GM19372 (cell line): Measurements from ENCODE around the gene KRTAP10-5.
"Not testable (repeated sequence)": the region's sequence is repeated elsewhere in the genome, so short reads cannot be mapped to it uniquely, and the experiment has no call there.

Source experiments
- ATAC-seq: cut with Tn5 transposase; IDR thresholded peaks from one replicate; pipeline ENCODE4 v1.9.1; 2021; ENCODE audit warnings: mild to moderate bottlenecking, low read depth, moderate library complexity; ENCODE audit not compliant: unreplicated experiment

KRTAP10-5 gene

DNA sequence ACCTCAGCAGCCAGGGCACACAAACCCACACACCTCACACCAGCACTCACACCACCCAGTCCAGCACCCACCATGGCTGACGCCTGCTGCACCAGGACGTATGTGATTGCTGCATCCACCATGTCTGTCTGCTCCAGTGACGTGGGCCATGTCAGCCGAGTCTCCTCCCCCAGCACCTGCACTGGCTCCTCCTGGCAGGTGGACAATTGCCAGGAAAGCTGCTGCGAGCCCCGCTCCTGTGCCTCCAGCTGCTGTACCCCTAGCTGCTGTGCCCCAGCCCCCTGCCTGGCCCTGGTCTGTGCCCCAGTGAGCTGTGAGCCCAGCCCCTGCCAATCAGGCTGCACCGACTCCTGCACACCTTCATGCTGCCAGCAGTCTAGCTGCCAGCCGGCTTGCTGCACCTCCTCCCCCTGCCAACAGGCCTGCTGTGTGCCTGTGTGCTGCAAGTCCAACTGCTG, 31.7 kb upstream of the KRTAP10-5 start, which contains the start of gene KRTAP10-8:
Gene KRTAP10-8, plus strand, starts transcription at position 51 of the 458 bp plus-strand sequence. Its CDS starts 22 bp downstream, at position 73.
- ATAC-seq: no peak

DNA sequence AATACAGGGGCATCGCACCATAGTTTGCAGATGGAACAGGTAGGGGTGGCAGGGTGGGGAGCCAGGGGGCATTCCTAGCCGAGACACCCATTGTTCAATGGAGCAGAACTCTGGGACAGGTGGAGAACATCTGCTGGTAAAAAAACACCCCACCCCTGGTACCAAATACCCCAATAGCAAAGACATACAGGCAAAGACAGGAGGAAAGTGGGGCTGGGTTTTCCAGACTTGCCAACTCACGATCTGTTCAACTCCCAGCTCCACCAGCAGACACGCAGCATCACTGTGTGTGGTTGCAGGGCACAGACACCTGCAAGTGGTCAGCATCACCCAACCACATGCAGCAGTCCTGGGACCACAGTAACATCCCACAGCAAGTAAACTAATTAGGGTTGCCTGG, 31.1 kb upstream of the KRTAP10-5 start:
- no peak for ATAC-seq

DNA sequence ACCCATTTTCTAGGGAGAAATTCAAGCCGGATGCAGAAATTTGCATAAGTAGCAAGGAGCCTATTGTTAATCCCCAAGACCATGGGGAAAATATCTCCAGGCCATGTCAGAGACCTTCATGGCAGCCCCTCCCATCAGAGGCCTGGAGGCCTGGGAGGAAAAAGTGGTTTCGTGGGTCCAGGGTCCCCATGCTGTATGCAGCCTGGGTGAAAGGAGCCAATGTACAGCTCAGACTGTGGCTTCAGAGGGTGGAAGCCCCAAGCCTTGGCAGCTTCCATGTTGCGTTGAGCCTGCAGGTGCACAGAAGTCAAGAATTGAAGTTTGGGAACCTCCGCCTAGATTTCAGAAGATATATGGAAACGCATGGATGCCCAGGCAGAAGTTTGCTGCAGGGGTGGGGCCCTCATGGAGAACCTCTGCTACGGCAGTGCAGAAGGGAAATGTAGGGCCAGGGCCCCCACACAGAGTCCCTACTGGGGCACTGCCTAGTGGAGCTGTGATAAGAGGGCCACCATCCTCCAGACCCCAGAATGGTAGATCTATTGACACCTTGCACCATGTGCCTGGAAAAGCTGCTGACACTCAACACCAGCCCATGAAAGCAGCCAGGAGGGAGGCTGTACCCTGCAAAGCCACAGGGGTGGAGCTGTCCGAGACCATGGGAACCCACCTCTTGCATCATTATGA, 29.9 kb upstream of the KRTAP10-5 start:
- not testable (repeated sequence) for ATAC-seq

GRCh38 chr21:44609193-44609592, 28.8 kb upstream of the KRTAP10-5 start:
- no peak for ATAC-seq

DNA sequence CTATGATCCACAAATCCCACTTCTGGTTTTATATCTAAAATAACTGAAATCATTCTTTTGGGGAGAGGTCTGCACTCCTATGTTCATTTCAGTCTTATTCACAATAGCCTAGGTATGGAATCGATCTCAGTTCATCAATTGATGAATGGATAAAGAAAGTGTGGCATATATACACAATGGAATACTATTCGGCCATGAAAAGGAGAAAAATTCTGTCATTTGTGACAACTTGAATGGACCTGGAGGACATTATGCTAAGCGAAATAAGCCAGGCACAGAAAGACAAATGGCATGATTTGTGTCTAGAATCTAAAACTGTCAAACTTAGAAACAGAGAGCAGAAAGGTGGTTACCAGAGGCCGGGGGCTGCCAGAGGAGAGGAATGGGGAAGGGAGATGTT, 26.1 kb upstream of the KRTAP10-5 start:
- no peak for ATAC-seq

DNA sequence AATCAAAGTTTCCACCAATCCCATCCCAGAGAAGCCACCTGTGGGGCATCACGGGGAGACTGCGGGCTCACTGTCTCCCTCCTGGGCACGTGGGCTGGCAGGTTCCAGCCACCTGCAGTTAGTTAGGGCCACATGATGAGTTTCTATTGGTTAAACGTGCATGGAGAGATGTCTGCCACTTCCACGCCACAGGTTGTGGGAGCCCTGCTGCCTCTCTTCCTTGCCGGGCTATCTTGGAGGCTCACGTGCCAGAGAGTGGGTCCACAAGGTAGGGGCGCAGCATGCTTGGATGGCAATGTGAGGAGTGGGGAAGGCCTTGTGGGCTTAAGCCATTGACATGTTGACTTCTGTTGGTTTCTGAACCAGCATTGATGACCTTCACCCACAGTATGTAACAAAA, 23.5 kb upstream of the KRTAP10-5 start:
- ATAC-seq: no peak

DNA sequence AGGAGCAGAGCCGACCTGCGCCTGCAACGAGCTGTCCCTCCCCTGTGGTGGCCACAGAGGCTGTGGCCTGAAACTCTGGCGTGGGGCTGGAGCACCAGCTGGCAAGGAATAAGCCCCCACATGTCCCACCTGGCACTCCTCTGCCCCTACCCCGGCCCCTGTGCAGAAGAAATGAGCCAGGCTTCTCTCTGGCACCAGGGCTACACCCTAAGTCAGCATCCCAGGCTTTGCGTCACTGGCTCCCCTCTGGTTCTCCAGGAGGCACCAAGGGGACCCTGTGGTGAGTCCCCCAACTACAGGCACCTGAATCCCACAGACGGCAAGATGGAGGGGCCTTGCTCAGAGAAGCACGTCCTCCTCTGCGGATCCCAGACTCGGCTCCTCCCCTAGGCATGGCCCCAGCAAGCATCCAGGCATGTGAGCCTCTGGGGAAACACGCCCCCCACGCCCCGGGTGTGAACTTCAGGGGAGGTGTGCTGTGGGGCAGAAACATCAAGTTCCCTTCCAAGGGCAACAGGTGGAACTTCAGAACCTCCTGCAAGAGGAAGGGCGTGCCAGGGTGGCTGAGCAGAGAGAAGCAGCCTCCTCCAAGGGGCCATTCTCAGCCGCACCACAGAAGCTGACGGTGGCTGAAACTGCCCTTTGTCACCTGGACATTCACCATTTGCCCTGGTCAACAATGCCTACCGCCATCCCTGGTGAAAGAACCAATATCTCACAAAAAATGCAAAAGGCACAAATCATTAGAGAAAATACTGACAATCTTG, 22.9 kb upstream of the KRTAP10-5 start:
- ATAC-seq: no peak

DNA sequence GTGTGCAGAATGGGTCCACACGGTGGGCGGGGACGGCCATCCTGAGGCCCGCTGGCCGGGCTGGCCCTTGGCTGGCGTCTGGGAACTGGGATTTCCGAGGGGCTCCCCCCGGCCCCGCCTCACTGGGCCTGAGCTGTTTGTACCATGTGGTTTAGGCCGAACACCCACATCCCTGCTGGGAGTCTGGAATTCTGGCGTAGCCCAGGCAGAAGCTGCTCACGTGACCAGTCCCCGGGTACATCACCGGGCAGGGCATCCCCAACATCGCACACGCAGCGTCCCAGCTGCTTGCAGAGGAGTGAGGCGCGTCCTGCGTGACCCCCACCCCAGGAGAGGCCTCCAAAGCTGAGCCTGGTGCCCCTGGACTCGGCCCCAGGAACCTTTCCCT, 22.1 kb upstream of the KRTAP10-5 start:
- no peak for ATAC-seq

- ATAC-seq: no peak
Observed at GRCh38 chr21:44601596-44602462, 21.4 kb upstream of the KRTAP10-5 start.

DNA sequence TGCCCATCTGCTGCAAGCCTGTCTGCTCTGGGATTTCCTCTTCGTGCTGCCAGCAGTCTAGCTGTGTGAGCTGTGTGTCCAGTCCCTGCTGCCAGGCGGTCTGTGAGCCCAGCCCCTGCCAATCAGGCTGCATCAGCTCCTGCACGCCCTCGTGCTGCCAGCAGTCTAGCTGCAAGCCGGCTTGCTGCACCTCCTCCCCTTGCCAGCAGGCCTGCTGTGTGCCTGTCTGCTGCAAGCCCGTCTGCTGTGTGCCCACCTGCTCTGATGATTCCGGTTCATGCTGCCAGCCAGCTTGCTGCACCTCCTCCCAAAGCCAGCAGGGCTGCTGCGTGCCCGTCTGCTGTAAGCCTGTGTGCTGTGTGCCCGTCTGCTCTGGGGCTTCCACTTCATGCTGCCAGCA, 20.7 kb upstream of the KRTAP10-5 start:
- ATAC-seq: not testable (repeated sequence)

DNA sequence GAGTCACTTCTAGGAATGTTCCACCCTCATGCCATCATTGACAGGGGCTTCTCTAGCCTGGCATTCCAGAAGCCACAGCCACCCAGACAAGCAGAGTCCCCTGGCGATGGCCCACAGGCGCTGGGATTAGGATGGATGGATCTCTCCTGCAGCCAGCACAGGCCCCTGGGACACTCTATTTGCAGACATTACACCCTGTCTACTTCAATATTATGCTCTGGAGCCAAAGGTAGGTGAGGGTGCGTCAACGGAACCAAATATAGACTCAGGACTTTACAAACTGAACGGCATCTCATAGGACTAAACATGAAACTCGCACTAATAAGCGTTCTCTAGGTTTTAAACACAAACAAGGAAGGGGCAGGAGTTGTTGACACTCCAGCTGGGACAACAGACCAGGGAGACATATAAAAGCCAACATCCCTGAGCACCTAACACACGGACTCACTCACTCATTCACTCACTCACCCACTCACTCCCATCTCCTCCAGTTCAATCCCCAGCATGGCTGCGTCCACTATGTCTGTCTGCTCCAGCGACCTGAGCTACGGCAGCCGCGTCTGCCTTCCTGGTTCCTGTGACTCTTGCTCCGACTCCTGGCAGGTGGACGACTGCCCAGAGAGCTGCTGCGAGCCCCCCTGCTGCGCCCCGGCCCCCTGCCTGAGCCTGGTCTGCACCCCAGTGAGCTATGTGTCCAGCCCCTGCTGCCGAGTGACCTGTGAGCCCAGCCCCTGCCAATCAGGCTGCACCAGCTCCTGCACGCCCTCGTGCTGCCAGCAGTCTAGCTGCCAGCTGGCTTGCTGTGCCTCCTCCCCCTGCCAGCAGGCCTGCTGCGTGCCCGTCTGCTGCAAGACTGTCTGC, 19.9 kb upstream of the KRTAP10-5 start, which contains the start of gene KRTAP10-7:
Gene KRTAP10-7, plus strand, starts transcription at position 480 of the 861 bp plus-strand sequence. Its CDS starts 25 bp downstream, at position 505.
- not testable (repeated sequence) for ATAC-seq

DNA sequence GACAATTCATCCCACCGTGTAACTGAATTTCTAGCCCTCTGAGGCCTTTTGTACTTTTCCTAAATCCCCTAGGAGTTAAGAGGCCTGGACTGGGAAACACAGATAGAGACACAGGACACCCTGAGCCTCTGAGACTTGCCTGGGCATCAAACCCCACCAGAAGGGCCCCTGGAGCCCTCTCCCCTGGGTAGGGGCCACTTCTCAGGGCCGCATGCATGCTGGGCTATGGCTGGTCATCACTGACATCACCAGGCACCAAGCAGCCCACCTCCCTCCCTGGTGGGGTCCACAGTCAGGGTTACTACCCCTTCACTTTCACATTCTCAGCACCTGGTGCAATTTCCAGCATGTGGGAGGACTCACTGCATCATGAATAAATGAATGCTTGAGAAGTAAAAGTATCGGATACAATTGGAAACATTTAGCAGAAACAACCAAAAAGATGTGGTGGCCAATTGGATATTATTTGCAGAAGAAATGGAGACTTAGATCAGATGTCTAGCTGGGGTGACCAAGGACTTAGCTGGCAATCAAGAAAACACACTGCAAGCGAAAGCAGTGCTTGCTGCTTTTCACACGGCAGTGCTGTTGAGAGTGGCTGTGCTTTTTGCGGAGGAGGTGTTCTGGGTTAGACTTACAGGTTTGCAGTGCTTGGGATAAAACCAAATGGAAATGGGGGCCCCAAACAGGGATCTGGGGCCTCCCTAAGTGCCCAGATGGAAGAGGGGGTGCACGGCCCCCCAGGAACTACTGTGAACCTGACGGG, 19.0 kb upstream of the KRTAP10-5 start:
- ATAC-seq: no peak

DNA sequence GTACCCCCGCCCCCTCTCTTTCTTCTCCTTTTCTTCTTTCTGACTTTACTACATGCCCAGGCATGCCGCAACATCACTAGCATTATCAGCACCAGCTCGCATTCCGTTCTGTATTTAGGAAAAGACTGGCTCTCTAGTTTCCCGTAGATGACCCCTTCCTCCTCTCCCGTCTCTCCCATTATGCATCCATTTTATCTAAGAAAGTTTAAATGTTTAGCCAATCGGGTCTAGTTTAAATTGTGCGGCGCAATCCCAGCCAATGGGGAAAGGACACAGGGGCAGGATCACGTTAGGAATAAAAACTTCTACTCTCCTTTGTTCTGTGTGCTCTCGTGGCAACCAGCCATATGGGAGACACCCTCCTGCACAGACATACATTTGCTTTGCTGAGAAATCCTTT, 17.7 kb upstream of the KRTAP10-5 start:
- no peak for ATAC-seq

DNA sequence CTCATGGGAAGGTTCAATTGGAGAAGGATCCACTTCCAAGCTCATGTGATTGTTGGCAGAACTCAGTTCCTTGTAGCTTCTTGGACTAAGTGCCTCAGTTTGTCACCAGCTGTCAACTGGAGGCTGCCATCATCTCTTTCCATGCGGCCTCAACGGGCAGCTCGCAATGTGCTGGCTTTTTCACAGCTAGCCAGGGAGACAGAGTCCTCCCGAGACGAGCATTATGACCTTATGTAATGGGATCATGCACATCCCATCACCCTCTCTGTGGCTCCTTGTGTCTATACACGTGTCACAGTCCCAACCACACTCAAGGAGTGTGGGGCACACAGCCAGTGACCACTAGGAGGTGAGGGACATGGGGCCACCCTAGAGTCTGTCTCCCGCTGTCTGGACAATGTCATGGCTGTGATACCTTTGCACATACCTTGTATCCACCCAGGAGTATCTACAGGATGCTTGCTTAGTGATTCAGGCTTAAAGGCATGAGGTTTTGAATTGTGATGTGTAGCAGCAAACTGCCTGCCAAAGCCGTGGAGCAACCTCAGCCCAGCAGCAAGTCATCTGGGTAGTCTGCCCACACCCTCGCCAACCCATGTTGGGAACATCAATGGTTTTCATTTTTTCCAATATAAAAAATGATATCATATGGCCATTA, 15.8 kb upstream of the KRTAP10-5 start:
- ATAC-seq: no peak

DNA sequence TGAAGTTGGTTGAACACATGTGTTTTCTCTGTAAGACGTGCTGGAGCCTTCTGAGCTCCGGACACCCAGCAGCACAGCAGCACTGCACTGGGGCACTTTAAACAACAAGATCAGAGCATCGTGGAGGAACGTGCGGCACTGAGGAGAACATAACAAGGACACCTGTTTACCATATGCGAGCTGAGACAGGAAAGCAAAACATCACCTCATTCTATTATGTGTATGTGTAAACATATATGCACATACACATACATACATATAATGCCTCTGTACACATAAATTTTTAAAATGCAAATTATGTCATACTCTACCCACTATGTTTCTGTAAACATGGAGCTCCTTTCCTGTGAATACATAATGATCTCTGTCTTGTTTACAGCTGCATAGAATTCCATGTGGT, 15.1 kb upstream of the KRTAP10-5 start:
- no peak for ATAC-seq

GRCh38 chr21:44594406-44594916, 14.1 kb upstream of the KRTAP10-5 start:
- no peak for ATAC-seq

DNA sequence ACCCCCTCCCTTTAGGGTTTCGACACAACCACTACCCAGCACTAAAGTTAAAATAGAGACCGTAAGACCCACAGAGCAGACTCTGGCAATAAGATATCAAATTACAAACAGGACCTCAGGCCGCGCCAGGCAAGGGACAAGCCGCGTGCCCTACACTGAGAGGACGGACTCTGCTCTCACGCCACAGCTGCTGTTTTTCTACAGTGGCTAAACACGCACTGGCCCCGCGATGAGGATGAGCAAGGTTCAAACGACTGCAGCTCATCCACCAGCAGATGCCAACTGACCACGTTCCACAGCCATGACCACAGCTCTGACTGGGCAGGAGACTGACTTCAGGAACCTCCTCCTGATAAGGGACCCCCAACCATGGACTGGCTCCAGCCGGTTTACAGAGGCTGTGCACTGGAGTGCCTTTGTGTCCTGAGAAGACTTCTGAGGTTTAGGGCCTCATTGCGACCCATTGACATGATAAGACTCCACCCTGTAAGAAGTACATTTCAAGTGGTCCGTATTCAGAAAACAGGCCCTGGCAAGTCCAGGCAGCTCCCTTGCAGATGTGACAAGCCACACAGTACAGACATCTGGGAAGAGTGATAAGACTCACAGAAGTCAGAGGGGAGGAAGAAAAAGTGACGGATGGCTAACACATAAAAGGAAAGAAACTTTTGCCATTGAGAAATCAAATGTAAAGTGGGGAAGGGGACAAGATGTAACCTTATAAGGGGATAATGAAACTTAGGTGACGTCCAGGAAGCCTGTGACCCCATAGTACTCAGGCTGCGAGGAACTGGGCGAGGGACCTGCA, 13.4 kb upstream of the KRTAP10-5 start:
- ATAC-seq: no peak
